Effector CD4-positive, alpha-beta T cell (primary cell): ENCODE measurements around the gene DDX25.
"Not testable (repeated sequence)": the region's sequence is repeated elsewhere in the genome, so short reads cannot be mapped to it uniquely, and the experiment has no call there.

ENCODE experiments used
- DNase-seq: peaks from one replicate; pipeline ENCODE4 v3.0.0-alpha.2; 2020

The DDX25 gene

DNA sequence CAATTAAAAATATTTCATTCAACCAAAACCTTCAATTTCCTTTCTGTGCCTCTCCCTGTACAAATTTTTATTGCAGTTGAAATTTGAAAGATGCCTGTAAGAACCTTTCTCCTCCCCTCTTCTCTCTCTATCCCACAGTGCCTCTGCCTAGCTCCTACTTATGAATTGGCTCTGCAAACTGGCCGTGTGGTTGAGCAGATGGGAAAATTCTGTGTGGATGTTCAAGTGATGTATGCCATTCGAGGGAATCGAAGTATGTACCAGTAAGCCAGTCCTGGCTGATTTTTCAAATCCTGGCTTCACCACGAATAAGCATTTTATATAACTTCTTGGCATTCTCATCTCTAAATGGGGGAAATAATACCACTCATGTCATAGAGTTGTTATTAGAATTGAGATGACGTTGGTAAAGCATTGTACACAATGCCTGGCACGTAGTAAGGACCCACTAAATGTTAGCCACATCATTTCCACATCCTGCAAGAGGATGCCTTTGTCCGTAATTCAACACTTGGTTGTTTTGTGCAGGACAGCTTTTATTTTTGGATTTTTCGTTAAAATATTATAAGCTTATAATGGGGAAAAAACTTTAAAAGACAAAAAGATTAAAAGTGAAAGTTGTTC lies 6.0 kb downstream of the DDX25 start:
- no peak for DNase-seq

- not testable (repeated sequence) for DNase-seq
Observed at GRCh38 chr11:125914601-125915000, 10.3 kb downstream of the DDX25 start.

- DNase-seq = no peak
Observed at GRCh38 chr11:125916683-125917347, 12.5 kb downstream of the DDX25 start.

GRCh38 chr11:125918140-125918840 lies 14.0 kb downstream of the DDX25 start:
- no peak for DNase-seq

- no peak for DNase-seq
Observed at GRCh38 chr11:125921042-125921441, 16.7 kb downstream of the DDX25 start.

- no peak for DNase-seq
Observed at GRCh38 chr11:125922156-125922555, 17.8 kb downstream of the DDX25 start.

DNA sequence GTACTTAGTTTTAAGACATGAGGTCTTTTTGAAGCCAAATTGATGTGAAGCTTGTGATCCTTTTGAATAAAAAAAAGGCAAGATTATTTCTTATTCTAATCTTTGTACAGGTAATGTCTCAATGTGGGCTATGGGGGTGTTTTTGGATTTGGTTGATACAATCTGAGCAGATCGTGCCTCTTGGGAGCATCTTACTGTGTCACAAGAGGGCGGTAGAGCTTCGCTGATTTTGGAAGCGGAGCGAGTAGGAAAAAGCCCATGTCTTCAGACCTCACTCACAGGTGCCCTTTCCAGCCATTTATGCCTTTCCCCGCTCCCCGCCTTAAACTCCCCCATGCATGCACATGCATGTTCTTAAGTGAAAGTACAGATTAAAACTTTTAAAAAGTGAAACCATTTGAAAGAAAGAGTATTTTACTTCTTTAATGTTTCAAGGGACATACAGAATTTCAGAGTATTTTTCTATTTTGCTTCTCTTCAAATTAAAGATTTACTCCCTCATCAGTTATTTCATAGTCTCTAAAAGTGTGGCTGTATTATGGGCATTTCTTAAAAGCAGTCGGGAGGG lies 18.8 kb downstream of the DDX25 start:
- DNase-seq = peak; percentile 35

DNA sequence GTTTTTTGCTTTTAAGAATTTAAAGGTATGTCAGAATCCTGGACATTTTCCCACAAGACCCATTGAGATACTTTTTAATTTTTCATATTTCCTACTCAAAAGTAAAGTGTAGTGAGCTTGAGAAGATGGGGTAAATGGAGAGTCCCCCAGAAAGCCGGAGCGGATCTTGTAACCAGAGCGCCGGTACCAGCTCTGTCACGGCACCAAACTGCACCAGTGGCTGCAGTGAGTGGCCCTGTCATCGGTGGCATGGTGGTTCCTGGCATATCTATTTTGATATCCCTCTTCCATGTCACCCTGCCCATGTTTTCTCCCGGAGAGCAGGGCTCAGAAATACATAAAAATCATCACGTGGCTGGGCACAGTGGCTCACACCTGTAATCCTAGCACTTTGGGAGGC lies 19.3 kb downstream of the DDX25 start:
- DNase-seq = no peak

DNA sequence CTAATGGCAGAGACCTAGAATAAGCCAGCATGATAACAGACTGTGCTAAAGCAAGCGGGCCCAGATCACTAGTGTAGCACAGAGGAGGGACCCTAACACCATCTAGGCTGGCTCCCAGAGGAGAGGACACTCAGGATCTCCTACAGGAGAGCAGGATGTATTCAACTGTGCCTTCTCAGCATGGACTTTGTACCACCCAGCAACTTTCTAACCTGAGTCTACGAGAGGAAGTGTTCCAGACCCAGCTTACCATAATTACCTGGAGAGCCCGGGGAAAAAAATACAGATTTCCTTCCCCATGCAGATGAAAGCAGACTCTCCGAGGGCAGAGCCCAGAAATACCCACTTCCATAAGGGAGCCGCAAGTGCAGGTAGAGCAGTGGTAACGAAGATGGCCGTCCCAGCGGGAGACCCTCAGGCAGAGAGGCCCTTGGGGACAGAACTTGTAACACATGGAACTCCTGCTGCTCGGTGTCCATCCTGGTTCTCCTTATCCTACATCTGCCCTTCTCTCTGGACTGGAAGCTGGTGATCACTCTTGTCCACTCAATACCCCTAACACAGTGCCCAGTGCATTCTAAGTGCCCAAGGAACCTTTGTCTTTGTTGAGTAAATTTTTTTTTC lies 20.2 kb downstream of the DDX25 start:
- no peak for DNase-seq

DNA sequence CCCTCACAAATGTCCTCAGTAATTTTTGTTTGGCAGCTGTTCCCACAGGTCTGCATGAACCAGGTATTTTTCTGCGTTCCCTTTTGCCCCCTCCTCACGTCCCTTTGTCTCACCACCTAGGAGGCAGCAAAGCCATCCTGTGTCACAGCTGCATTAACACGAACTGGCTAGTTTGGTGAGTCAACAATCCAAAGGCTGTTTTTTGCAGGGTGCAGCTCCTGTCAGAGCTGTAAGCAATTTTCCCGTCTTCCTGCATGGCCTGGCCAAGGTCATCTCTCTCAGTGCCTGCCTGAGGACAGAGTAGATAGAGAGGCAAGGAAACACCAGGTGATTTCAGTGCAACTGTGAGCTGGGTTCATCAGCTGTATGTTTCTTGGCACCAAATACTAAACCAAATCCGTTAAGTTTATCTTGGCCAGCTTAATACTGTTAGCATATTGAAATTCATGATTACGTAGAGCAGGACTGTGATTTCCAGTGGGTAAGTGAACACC lies 21.0 kb downstream of the DDX25 start:
- DNase-seq = no peak

- DNase-seq = no peak
Observed at GRCh38 chr11:125925804-125926203, 21.5 kb downstream of the DDX25 start.

GRCh38 chr11:125926682-125927081 lies 22.4 kb downstream of the DDX25 start:
- no peak for DNase-seq

DNA sequence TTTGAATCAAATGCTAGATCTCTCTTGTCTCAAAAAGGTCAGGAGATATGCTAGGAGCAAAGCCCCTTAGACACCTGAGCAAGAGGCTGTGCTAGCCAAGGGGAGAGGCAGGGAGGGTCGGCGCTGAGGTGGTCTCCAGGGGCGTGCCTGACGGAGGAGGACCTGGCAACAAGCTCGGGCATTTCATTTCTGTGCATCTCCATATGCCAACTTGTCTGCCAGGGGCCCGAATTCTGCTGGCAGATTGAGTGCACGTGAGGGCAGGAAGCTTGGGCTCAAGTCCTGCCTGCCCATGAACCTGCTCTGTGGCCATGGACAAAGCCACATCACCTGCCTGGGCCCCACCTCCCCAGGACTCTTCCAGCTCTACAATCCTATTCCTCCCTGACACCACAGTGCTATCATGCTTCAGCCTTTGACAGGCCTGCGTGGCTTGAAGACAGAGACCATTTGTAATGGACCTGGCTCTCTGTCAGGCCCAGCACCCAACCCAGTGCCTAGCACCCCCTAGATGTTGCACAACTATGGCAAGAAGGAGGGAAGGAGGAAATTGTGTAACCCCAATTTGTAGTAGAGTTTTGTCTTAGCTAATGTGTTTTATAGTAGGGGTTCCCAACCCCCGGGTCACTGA lies 25.3 kb downstream of the DDX25 start:
- DNase-seq = no peak

GRCh38 chr11:125930076-125930450 lies 25.8 kb downstream of the DDX25 start:
- DNase-seq = no peak

DNA sequence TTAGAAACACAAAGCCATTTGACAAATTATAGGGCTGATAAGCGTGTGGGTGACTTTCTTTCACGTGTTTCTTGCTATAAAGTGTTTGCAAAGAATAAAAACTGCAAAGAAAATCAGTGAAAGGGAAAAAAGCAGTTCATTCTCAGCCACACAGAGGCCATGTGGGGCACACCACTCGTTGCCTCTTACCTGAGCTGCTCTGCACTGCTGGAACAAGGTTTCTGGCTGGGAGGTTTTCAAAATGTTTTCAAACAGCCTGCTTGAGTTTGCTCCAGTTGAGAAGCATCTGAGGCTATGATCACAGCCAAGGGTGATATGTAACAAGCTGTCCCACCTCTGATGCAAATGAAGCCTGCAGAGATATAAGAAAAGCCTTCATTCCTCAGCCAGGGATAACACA lies 26.8 kb downstream of the DDX25 start:
- no peak for DNase-seq

DNA sequence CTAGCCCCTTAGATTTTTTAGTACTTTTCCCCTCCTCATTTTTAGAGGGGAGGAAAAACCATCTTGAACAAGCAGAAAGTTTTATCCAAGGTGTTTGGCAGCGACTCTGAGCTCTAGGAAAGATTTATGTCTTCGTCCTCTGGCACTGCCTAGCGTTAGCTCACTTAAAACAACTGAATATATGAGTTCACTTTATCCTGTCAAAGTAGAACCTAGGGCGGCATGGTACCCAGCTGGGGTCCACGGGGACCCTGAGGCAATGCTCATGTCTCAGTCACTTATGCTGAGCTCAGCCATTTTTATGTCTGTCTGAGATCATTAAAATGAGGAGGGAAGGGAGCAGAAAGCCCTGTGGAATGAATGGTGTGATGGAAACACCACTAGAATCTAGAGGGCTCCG lies 27.4 kb downstream of the DDX25 start:
- DNase-seq = no peak

DNA sequence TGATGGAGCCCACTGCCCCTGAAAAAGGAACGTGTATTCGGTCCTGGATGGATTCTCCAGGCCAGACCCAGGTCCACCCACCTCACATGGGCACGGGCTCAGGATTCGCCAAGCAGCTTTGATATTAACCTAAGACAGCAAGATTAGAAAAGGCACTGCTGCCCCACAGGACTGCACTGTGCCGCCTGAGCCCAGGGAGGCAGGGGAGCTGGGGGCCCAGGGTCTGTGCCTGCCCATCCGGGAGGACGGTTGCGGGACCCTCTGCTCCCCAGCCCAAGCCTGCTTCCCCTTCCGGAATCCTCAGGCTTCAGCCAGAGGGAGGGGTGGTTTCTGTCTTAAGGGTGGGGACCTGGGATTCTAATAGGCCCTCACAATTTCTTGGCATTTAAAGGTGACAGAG lies 28.0 kb downstream of the DDX25 start:
- DNase-seq = no peak

DNA sequence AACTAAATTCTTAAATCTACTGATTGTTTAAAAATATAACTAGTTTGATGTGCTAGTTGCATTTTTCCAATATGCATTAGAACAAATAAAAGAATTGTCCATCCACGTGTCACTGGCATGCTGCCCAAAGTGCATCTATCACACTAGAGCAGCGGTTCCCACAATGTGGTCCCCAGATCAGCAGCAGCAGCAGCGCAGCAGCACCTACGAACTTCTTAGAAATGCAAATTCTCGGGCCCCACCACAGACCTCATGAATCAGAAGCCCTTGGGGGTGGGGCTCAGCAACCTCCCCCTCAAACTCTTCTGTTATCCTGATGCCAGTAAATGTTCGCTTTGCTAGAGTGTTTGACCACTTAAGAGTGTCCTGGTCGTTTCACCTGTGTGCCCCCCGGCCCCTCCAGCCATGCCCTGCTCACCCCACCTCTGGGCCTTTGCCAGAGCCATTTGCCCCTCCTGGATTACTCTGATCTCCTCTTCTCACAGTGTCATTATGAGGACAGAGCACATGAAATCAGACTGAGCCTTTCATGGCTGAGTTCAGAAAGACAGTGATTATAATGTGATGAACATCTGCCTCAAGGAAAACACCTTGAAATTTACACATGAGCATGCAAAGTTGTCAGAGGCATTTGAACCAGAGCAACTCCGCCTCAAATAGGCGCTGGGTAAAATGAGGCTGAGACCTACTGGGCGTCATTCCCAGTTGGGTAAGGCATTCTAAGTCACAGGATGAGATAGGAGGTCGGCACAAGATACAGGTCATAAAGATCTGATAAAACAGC lies 28.9 kb downstream of the DDX25 start:
- no peak for DNase-seq

DNA sequence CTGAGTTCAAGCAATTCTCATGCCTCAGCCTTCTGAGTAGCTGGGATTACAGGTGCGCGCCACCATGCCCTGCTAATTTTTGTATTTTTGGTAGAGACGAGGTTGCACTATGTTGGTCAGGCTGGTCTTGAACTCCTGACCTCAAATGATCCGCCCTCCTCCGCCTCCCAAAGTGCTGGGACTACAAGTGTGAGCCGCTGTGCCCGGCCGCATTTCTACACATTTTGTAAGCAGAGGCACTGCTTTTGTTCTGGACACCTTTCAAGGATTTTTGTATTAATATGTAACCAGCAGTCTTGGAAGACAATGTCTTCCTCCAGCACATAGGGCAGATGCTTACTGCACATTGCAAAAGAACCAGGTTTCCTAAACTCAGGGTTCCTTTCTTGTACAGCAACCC lies 30.2 kb downstream of the DDX25 start:
- DNase-seq = no peak

GRCh38 chr11:125935056-125935455 lies 30.7 kb downstream of the DDX25 start:
- DNase-seq = no peak

DNA sequence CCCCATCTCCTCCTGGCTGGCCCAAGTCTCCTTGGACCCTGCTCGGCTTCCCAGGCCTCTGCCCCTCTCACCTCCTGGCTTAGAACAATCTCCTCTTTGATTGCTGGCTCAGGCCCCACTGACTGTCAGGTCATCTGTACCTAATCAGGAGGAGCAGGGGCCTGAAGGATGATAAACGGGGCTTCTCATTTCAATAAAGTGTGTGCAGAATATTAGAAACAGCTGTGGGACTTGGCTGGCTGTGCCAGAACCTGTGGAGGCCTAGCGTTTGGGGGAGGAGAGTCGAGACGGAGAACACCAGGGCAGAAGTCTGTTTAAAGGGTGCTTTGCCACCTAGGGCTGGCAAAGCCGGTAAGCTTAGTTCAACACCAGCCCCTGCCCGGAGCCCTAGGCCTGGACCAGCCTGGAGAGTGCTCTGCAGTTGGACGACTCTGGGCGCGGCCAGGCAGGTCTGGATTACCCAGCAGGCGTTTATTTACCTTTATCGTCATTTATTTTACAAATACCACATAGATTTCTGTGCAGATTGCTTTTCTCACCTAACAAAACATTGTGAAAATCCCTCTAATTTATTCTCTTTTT lies 31.4 kb downstream of the DDX25 start:
- DNase-seq = no peak

DNA sequence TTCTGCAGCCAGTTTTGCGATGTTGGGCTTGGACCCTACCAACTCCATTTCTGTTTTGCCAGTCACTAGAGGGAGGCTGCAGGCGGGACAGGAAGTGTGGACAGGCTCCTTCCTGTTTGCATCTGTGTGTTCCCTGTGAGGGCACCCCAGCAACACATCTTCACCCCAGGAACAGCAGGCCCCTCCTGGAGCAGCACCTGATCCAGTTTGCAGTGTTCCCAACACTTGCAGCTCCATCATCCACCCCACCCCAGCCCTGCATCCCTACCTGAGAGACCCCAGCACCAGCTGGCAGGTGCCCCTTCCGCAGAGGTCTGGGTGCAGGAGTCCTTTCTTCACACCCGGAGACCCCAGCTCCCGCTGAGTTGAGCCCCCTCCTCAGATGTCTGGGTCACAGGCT lies 34.1 kb downstream of the DDX25 start:
- no peak for DNase-seq
